ENCODE measurements around the gene NOL4L. TPM values are rescaled to one million over a fixed set of nuclear protein-coding genes. Genes with fewer than 3 reads are reported as not detected.

Gene NOL4L
- total RNA-seq, 1 donor from 2014 or later: 37.7 TPM

DNA sequence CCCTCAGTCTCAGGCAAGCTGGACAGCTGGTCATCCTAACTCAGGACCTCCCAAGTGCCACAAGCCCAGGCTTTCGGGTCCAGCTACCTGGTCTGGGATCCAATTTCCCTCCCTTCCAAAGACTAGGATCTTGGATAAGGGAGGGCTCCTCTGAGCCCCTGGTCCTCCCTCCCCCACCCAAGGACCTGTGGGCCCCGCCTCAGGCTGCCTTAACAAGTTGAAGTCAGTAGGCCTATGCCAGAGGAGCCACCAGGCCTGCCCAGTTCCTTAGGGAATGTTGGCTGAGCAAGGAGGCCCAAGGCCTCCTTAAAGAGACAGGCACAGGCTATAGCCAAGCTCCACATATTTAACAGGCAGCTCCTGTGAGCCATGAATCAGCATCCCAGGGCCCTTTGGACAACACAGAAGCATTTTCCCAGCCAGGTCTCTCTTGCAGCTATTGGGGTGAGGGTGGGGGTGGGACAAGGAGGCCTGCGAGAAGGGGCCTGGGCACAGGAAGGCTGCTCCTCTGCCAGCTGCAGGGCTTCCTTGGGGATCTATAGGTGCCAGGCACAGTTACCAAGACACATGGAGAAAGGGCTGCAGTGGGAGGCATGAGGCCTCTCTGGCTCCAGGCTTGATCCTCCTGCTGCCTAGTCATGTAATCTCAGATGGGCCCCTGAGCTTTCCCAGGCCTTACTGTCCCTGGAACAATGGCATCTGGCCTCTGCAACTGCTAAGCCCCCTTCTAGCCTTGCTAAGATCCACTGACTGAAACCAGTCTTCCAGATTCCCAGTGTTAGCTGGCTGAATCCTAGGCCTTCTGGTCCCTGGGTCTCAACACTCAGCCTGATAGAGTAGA lies 27.4 kb upstream of the NOL4L start:
- peaks cover 5% of the 10 kb centered on the region for H3K36me3 Mint-ChIP-seq (ENCODE audit: low read depth)
- TF ChIP-seq, protein P1, sequence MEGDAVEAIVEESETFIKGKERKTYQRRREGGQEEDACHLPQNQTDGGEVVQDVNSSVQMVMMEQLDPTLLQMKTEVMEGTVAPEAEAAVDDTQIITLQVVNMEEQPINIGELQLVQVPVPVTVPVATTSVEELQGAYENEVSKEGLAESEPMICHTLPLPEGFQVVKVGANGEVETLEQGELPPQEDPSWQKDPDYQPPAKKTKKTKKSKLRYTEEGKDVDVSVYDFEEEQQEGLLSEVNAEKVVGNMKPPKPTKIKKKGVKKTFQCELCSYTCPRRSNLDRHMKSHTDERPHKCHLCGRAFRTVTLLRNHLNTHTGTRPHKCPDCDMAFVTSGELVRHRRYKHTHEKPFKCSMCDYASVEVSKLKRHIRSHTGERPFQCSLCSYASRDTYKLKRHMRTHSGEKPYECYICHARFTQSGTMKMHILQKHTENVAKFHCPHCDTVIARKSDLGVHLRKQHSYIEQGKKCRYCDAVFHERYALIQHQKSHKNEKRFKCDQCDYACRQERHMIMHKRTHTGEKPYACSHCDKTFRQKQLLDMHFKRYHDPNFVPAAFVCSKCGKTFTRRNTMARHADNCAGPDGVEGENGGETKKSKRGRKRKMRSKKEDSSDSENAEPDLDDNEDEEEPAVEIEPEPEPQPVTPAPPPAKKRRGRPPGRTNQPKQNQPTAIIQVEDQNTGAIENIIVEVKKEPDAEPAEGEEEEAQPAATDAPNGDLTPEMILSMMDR (IDR thresholded peaks at IDR 0.05): no peak
- H3K4me3 Mint-ChIP-seq (ENCODE audit: unreplicated experiment): no peak overlapping the region
- H3K4me1 Mint-ChIP-seq (ENCODE audit: low read depth): no peaks in the 10 kb centered on the region
- H3K27me3 Mint-ChIP-seq (ENCODE audit: low read depth): peaks cover 23% of the 10 kb centered on the region
- H3K9me3 Mint-ChIP-seq (ENCODE audit: low read depth): no peaks in the 10 kb centered on the region
- DNase-seq (ENCODE audit: low spot score): no peak
- no peak overlapping the region for H3K27ac Mint-ChIP-seq (ENCODE audit: unreplicated experiment)

DNA sequence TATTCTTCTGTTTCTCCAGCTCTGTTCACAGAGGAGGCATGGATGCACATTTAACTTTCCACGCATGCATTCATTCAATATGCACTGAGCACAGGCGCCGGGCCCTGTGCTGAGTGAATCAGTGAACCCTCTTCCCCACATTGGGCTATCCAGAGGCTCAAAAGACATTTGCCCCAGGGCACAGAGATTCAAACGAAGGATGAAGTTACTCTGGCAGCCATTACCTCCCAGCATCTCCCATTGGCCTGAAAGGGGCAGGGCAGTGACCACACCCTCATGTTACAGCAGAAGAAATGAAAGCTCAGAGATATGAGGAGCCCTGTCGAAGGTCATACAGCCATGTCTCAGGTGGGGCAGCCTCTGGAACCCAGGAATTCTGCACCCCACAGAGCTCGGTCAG lies 26.7 kb upstream of the NOL4L start:
- H3K4me3 Mint-ChIP-seq (ENCODE audit: unreplicated experiment): no peak overlapping the region
- DNase-seq (ENCODE audit: low spot score): no peak
- peaks cover 20% of the 10 kb centered on the region for H3K27me3 Mint-ChIP-seq (ENCODE audit: low read depth)
- no peak overlapping the region for H3K27ac Mint-ChIP-seq (ENCODE audit: unreplicated experiment)
- TF ChIP-seq, protein P1 (IDR thresholded peaks at IDR 0.05): no peak
- H3K9me3 Mint-ChIP-seq (ENCODE audit: low read depth): no peaks in the 10 kb centered on the region
- peaks cover 5% of the 10 kb centered on the region for H3K36me3 Mint-ChIP-seq (ENCODE audit: low read depth)
- H3K4me1 Mint-ChIP-seq (ENCODE audit: low read depth): no peaks in the 10 kb centered on the region

DNA sequence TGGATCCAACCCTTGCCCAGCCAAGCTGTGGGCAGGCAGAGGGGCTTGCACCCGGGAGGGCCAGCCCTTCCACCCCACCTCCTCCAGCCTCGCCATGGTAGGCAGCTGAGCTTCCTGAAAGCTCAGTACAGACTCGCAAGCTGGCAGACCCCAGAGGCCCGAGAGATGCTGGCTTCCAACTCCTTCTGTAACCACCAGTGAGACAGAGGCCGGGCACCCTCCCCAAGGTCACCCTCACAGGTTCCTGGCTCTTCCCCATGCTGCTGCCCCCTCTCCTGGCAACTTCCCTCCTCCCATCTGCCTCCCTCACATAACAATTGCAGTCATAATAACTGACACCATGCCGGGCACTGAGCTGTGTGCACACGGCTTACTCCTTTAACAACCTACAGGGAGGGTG lies 26.2 kb upstream of the NOL4L start:
- no peaks in the 10 kb centered on the region for H3K4me1 Mint-ChIP-seq (ENCODE audit: low read depth)
- peaks cover 20% of the 10 kb centered on the region for H3K27me3 Mint-ChIP-seq (ENCODE audit: low read depth)
- DNase-seq (ENCODE audit: low spot score): no peak
- TF ChIP-seq, protein P1 (IDR thresholded peaks at IDR 0.05): no peak
- H3K4me3 Mint-ChIP-seq (ENCODE audit: unreplicated experiment): no peak overlapping the region
- peaks cover 5% of the 10 kb centered on the region for H3K36me3 Mint-ChIP-seq (ENCODE audit: low read depth)
- H3K27ac Mint-ChIP-seq (ENCODE audit: unreplicated experiment): no peak overlapping the region
- no peaks in the 10 kb centered on the region for H3K9me3 Mint-ChIP-seq (ENCODE audit: low read depth)

DNA sequence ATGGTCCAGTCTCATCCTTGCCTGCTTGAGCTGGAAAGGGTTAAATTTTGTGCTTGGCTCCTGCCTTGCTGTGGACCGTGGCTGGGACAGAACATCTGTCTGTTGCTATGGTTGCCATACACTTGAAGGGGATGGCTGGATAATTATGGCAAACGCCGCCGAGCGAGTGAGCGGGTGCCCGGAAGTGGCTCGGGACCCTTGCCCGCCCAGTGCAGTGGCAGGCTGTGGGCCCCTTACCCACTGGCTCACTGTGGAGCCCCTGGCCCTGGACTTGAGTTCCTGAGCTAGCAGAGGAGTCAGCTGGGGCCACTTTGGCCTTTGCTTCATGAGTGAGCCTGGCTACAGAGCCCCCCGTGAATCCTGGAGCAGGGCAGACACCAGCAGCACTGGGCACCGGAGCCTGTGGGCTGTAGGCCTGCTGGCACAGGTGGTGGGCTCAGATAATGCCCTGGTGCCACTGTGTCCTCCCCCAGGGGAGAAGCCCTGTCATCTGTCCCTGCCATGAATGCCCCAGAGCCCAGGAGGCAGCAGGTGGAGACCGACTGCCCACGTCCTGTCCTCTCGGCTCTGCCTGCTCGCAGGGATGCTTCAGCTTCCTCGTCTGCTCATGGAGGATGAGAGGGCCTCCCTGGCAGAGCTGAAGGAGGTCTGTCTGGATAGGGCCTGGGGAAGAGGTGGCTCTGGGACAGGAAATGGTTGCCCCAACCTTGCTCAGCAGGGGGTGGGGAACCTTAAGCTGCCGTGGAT lies 25.5 kb upstream of the NOL4L start:
- peaks cover 3% of the 10 kb centered on the region for H3K36me3 Mint-ChIP-seq (ENCODE audit: low read depth)
- no peaks in the 10 kb centered on the region for H3K9me3 Mint-ChIP-seq (ENCODE audit: low read depth)
- H3K27ac Mint-ChIP-seq (ENCODE audit: unreplicated experiment): no peak overlapping the region
- TF ChIP-seq, protein P1 (IDR thresholded peaks at IDR 0.05): no peak
- H3K4me3 Mint-ChIP-seq (ENCODE audit: unreplicated experiment): no peak overlapping the region
- H3K27me3 Mint-ChIP-seq (ENCODE audit: low read depth): peaks cover 16% of the 10 kb centered on the region
- H3K4me1 Mint-ChIP-seq (ENCODE audit: low read depth): no peaks in the 10 kb centered on the region
- DNase-seq (ENCODE audit: low spot score): no peak

DNA sequence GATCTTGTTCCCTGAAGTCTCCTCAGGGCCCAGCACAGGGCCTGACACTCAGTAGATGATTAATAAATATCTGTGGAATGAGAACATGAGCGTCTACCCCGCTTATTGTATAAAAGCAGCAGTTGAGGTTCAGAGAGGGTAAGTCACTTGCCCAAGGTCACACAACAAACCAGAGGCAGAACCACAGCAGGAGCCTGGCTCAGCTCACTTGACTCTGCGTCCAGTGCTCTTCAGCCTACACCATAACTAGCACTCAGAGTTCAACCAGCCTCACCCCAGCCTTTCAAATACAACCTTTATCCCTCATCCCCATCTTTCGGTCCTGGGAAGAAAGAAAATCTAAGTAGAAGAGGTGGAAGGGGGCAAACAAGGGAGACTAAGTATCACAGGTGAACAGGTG lies 24.9 kb upstream of the NOL4L start:
- Mint-ChIP-seq H3K4me1 (ENCODE audit: low read depth) (no peaks in the 10 kb centered on the region), H3K4me3 (ENCODE audit: unreplicated experiment) (no peak overlapping the region), H3K27me3 (ENCODE audit: low read depth) (peaks cover 19% of the 10 kb centered on the region), H3K9me3 (ENCODE audit: low read depth) (no peaks in the 10 kb centered on the region), H3K36me3 (ENCODE audit: low read depth) (peaks cover 3% of the 10 kb centered on the region), H3K27ac (ENCODE audit: unreplicated experiment) (no peak overlapping the region)
- TF ChIP-seq, protein P1 (IDR thresholded peaks at IDR 0.05): no peak
- DNase-seq (ENCODE audit: low spot score): no peak

Measured in chondrocyte (in vitro differentiated cells).